Epithelial cell of esophagus (primary cell): ENCODE results near the gene SAMD11.
"Not testable (repeated sequence)": the region's sequence is repeated elsewhere in the genome, so short reads cannot be mapped to it uniquely, and the experiment has no call there.

ENCODE experiments used
- DNase-seq: peaks from one replicate; pipeline ENCODE4 v3.0.0; 2010; ENCODE audit warnings: low read depth
- H3K4me3 ChIP-seq: 2 replicates; pipeline ENCODE4 v1.5.1; 2011; ENCODE audit warnings: mild to moderate bottlenecking, low read length, control low read depth
- TF ChIP-seq, protein P1 (sequence below): IDR thresholded peaks from 2 replicates; pipeline ENCODE4 v1.5.1; 2011; ENCODE audit warnings: low read depth, mild to moderate bottlenecking, low read length, control low read depth, inconsistent platforms; ENCODE audit not compliant: insufficient read depth; ENCODE audit errors: missing control alignments

SAMD11 gene

DNA sequence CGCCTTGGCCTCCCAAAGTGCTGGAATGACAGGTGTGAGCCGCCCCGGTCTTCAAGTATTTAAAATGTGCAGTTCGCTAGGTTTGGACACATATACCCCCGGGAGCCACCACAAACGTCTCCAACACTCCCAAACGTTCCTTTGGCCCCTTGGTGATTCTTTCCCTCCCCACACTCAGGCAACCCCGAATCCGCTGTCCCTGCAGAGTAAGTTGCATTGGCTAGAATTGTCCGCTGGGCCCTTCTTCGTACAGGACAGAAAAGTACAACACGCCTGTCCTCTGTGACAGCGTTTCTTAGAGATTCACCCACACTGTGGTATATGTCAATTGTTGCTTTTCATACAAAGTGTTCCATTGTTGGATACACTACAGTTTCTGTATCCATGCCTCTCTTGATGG is 61.4 kb downstream of the SAMD11 start:
- H3K4me3 ChIP-seq = no peak overlapping the region
- DNase-seq = no peak
- TF ChIP-seq, protein P1, sequence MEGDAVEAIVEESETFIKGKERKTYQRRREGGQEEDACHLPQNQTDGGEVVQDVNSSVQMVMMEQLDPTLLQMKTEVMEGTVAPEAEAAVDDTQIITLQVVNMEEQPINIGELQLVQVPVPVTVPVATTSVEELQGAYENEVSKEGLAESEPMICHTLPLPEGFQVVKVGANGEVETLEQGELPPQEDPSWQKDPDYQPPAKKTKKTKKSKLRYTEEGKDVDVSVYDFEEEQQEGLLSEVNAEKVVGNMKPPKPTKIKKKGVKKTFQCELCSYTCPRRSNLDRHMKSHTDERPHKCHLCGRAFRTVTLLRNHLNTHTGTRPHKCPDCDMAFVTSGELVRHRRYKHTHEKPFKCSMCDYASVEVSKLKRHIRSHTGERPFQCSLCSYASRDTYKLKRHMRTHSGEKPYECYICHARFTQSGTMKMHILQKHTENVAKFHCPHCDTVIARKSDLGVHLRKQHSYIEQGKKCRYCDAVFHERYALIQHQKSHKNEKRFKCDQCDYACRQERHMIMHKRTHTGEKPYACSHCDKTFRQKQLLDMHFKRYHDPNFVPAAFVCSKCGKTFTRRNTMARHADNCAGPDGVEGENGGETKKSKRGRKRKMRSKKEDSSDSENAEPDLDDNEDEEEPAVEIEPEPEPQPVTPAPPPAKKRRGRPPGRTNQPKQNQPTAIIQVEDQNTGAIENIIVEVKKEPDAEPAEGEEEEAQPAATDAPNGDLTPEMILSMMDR = no peak

DNA sequence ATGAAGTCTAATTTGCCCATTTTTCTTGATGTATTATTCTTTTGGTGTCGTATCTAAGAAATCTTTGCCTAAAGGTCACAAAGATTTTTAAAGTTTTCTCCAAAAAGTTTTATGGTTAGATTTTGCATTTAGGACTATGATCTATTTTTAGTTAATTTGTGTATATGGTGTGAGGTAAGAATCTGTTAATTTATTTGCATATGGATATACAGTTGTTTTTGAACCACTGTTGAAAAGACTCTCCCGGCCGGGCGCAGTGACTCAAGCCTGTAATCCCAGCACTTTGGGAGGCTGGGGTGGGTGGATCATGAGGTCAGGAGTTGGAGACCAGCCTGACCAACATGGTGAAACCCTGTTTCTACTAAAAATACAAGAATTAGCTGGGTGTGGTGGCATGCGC is 64.3 kb downstream of the SAMD11 start:
- not testable (repeated sequence) for DNase-seq

DNA sequence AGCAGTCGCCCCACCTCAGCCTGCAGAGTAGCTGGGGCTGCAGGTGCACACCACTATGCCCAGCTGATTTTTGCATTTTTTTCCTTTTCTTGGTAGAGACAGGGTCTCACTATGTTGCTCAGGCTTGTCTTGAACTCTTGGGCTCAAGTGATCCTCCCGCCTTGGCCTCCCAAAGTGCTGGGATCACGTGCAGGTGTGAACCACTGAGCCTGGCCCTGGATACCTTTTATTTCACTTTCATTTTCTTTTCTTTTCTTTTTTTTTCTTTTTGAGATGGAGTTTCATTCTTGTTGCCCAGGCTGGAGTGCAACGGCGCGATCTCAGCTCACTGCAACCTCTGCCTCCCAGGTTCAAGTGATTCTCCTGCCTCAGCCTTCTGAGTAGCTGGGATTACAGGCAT is 67.6 kb downstream of the SAMD11 start:
- DNase-seq, H3K4me3 ChIP-seq: not testable (repeated sequence)

More for the DNA sequence above, 64.3 kb downstream of the SAMD11 start:
- H3K4me3 ChIP-seq = not testable (repeated sequence)

DNA sequence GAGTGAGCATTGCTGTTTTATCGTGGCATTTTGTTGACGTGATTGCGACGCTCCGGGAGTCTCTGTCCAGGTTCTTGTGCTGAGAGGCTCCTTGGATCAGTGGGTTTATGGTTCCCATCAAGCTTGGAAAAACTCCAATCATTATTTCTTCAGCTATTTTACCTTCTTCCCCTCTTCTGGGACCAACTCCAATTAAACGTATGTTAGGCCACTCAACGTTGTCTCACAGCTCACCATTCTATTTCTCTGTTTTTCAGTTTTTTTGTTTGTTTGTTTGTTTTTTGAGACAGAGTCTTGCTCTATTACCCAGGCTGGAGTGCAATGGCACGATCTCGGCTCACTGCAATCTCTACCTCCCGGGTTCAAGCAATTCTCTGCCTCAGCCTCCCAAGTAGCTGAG is 68.2 kb downstream of the SAMD11 start:
- H3K4me3 ChIP-seq = no peak overlapping the region
- no peak for DNase-seq
- TF ChIP-seq, protein P1 = no peak

DNA sequence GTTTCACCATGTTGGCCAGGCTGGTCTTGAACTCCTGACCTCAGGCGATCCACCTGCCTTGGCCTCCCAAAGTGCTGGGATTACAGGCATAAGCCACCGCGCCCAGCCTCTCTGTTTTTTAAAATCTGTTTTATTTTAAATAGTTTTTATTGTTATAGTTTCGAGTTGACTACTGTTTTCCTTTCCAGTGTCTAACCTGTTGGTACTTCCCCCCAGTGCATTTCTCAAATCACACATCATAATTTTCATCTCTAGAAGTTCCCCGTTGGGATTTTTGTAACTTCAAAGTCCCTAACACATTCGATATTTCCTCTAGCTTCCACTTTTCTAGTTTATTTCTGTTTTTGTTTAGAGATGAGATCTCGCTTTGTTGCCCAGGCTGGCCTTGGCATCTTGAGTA is 68.6 kb downstream of the SAMD11 start:
- no peak overlapping the region for H3K4me3 ChIP-seq
- TF ChIP-seq, protein P1 = no peak
- DNase-seq = no peak

DNA sequence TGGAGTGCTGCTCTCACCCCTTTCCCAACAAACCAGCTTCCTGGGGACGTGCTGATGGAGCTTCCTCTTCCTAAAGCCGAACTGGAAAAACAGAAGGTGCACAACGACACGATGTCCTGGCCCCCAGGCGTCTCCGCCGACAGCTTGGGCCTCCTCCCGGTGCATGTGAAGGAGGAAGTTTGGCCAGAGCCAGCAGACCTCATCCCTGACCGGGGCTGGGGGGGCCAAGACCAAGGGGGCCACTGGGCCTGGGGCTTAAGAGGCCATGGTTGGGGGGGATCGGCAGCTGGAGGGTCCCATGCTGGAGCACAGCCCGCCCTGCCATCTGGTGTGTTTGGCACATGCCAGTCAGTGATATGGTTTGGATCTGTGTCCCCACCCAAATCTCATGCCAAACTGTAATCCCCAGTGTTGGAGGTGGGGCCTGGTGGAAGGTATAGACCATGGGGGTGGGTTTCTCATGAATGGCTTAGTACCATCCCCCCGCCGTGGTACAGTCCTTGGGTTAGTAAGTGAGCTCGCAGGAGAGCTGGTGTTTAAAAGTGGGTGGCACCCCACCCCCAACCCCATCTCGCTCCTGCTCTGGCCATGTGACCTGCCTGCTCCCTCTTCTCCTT is 69.8 kb downstream of the SAMD11 start:
- TF ChIP-seq, protein P1 = no peak
- no peak for DNase-seq
- no peak overlapping the region for H3K4me3 ChIP-seq
